K562 treated with DMSO at 1 percent for 12 hours (cell line): Measurements from ENCODE around the gene SETX. TPM values are rescaled to one million over a fixed set of nuclear protein-coding genes. Genes with fewer than 3 reads are reported as not detected.

Source experiments
- total RNA-seq: library from RNA; unstranded; fragments of 300-600 nt; gene quantifications from 2 replicates; pipeline ENCODE4 v1.2.3, GENCODE V29; 2022; ENCODE audit not compliant: insufficient read depth

The SETX gene
- 8.4 and 23.6 TPM in 2 replicates for total RNA-seq

GRCh38 chr9:132354637-132355355, at the start of gene SETX:
Gene SETX (minus strand): TSS chr9:132354986. CDS start chr9:132349428, 5,558 bp downstream.

Other genes starting within 250 kb of the SETX start
- gene NTNG2, start 192.9 kb downstream of the SETX start, total RNA-seq, result not detected in 2 replicates
- gene TTF1, start 51.9 kb upstream of the SETX start, total RNA-seq, result 12.8 and 19.3 TPM in 2 replicates
- not detected in 2 replicates for gene CFAP77, start 55.2 kb upstream of the SETX start, total RNA-seq
- not detected in 2 replicates for gene BARHL1, start 227.6 kb upstream of the SETX start, total RNA-seq